NCI-H774 (cell line): ENCODE data around the gene GP1BB.

Experiments used
- DNase-seq: peaks from one replicate; lab custom pipeline; 2025; lab: John Stamatoyannopoulos, UW

GP1BB gene

DNA sequence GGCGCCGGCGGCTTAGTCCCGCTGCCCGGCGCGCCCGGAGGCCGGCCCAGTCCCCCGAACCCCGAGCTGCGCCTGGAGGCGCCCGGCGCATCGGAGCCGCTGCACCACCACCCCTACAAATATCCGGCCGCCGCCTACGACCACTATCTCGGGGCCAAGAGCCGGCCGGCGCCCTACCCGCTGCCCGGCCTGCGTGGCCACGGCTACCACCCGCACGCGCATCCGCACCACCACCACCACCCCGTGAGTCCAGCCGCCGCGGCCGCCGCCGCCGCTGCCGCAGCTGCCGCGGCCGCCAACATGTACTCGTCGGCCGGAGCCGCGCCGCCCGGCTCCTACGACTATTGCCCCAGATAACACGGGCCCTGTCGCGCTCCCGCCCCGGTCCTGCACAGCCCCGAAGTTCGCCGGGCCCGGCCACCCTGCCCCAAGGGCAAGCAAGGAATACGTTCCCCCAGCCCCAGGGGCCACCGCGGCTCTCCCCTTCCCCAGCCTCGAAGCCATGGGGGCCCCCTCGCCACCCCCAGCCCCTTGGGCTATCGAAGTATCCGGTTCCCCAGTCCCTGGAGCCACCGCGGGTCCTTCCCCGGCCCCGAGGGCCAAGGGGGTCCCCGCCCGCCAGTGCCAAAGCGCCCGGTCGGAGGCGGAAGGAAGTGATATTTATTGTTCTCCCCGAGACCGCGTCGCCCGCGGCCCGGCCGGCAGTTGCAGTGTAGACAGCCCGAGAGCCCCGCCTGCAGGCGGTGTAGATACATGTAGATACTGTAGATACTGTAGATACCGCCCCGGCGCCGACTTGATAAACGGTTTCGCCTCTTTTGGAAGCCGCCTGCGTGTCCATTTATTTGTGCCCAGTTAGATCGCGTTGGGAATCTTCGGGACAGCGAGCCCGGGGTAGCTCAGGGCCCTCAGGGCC is 43.4 kb downstream of the GP1BB start:
- no peak for DNase-seq

DNA sequence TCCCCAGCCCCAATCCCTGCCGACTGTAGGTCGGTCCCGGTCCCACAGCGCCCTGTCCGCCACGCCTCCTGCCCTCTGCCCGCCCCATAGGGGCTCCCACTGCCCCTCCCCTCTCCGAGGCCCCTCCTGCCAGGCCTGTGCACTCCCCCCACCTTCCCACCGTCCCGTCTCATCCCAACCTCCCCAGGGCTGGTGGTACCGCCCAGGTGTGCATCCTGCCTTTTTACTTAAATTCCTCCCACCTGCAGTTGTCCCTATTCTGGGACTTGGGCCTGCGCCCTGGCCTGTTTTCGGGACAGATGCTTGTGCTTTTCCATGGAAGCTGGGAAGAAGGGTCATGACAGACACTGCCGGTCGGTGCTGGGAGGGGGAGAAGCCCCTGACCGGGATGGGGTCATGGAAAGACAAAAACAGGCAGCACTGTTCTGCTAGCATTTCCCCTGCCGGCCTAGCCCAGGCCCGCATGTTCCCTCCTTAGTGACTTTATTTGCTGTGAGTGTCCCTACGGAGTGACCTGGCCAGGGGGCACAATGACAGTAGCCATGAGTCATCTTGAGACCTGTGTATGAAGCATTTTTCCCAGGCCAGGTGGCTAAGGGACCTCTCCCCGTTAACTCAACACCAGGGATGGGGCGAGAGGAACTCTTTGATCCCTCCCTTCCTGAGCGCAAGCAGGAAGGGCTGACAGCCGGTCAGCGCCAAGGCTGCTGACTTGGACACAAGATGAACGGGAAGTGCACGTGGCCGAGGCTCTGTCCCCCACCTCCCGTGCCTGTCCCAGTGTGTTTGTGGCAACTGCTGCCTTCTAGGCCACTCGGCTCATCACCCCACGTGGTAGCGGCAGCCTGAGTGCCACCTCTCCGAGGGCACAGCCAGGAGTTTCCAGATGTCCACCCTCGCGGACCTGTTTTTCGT is 44.3 kb downstream of the GP1BB start:
- no peak for DNase-seq

DNA sequence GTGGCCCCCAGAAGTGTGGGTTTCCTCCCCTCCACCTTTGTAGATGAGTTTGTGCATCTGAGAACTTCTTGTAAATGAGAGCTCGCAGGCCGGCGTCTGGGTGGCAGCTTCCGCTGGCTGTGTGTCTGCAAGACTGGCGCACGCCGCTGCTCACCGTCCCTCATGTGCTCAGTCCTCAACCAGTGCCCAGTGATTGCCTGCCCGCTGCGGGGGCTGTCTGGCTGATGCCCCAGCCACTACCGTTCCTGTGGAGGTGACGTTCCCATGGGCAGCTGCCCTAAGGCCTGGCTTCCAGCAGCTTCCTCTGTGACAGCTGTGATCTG is 46.0 kb downstream of the GP1BB start:
- no peak for DNase-seq

DNA sequence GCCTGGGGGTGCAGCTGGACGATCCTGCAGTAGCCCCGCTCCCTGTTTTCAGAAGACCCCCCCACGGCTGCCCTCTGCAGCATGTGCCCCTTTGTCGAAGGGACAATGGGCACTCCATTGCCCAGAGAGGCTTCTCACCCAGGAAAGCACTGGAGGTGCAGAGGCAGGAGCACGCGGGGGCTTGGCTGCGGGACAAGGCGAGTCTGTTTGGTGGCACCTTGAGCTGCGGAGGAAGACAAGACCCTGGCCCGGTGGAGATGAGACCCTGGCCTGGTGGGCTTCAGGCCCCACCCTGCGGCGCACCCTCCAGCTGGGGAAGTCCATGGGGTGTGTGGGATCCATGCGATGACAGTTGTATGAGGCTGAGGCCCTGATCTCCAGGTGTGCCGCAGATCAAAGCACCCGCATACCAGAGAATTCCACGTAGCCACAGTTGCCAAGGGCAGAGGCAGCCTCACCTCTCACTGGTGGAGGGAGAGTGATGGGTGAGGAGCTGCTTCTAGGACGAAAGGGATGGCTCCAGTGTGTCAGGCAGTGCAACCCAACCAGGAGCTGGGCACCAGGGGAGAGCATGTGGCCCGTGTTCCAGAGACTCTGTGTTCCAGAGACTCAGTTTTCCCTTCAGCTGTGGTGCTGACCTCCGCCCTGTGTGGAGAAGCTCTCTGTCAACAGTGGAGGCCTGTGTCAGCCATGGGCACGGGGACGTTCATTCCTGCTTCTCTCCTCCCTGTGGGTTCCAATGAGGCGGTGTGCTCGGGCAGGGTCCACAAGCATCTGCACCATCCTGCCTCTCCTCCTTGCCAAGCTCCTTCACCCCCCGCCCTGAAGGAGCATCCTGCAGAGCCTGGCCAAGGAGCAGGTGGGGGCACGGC is 47.2 kb downstream of the GP1BB start:
- no peak for DNase-seq

DNA sequence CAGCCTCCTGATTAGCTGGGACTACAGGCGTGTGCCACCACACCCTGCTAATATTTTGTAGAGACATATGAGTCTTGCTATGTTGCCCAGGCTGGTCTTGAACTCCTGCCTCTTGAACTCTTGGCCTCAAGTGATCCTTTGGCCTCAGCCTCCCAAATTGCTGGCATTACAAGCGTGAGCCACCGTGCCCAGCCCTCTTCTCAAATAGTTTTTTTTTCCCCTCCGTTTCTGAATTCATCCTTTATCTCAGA is 49.0 kb downstream of the GP1BB start:
- DNase-seq: no peak

DNA sequence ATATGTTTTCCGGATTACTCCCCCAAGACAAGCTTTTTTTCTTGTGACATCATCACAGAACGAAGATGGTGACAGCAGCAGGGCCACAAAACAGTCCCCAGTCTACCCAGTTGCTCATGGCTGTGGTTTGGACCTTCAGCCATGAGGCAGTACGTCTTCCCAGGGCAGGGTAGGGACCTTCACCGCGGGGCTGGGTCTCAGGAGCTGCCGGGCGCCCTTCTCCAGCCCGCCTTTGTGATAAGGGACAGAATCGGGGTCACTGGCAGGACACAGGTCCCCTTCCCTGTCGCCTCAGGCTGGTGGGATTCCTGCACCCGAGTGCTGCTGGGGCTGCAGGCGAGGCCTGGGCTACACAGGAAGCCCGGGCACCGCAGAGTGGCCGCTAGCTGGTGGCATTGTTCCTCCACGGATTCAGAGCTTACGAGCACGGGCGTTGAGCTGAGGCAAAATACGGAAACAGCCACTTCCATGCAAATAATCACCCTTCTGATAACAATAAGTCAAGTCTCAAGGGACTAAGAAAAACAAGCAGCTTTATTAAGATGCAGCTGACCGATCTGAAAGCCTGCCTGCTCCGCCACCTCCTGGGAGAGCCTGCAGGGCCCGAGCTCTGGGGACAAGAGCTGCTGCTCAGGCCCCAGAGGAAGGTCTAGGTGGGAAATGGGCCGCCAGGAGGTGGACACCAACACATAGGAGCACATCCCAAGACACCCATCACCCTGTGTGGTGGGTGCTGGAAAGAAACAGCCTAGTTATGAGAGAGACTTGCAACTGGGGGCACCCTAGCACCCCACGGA is 49.5 kb downstream of the GP1BB start:
- no peak for DNase-seq

DNA sequence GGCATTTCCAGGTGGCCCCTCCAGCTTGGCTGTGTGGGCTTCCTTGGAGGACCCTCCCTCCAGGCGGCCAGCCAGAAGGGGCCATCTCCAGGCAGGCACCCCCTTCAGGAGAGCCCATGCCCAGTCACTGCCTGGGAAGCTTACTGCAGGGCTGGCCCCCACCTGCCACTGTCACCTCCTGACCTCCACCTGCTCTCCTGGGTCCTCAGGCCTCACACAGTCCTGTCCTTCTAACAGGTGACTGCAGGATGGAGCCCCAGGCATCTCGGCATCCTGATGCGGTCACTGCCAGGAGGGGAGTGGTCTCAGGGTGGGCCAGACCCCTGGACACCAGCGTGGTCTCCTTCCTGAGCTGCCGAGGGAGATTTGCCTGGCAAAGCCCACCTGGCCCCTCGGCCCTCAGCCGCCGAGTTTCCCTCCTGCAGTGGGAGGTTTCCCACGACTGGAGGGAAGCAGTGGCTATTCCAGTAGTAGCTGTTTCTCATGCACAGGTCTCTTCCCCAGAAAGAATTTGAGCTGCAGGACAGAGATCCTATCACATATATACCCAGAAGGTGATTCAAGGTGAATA is 50.2 kb downstream of the GP1BB start:
- no peak for DNase-seq
